Fibroblast of lung (primary cell): Measurements from ENCODE around the gene C17orf114.

Experiments
- DNase-seq, 2 donors: peaks; one replicate each; pipeline versions ENCODE4 v3.0.0 to v3.0.0-alpha.2; 2010; ENCODE audit warnings: low read depth in 2 of 2
- H2AFZ ChIP-seq: 2 replicates; pipeline ENCODE4 v1.5.1; 2012; ENCODE audit warnings: low read length, control low read depth, inconsistent platforms
- H3K27ac ChIP-seq: 2 replicates; pipeline ENCODE4 v1.5.1; 2011; ENCODE audit warnings: low read length, control low read depth; ENCODE audit not compliant: insufficient read depth
- H3K27me3 ChIP-seq: 2 replicates; pipeline ENCODE4 v1.5.1; 2011; ENCODE audit warnings: mild to moderate bottlenecking, low read length; ENCODE audit not compliant: control insufficient read depth, insufficient read depth
- H3K36me3 ChIP-seq: 2 replicates; pipeline ENCODE4 v1.5.1; 2011; ENCODE audit warnings: low read length; ENCODE audit not compliant: control insufficient read depth, insufficient read depth
- H3K4me1 ChIP-seq: 2 replicates; pipeline ENCODE4 v1.5.1; 2011; ENCODE audit warnings: low read length; ENCODE audit not compliant: control insufficient read depth, insufficient read depth; ENCODE audit errors: extremely low read depth
- H3K4me2 ChIP-seq: 2 replicates; pipeline ENCODE4 v1.5.1; 2011; ENCODE audit warnings: low read length, control low read depth; ENCODE audit not compliant: insufficient read depth; ENCODE audit errors: extremely low read depth
- H3K4me3 ChIP-seq, 4 experiments: fragments of 200-600 bp in 1 of 4; sonication (generic) in 1 of 4; replicated peaks in 1 of 4; 2 replicates each; pipeline ENCODE4 v1.5.1; 2011 to 2016; ENCODE audit warnings: low read length in 4 of 4, low read depth in 3 of 4, mild to moderate bottlenecking in 3 of 4, control low read depth in 2 of 4, inconsistent platforms in 1 of 4, mixed read lengths in 1 of 4; ENCODE audit not compliant: insufficient read depth in 1 of 4; ENCODE audit errors: control extremely low read depth in 1 of 4
- H3K79me2 ChIP-seq: 2 replicates; pipeline ENCODE4 v1.5.1; 2012; ENCODE audit warnings: mild to moderate bottlenecking, low read length, inconsistent platforms; ENCODE audit not compliant: control insufficient read depth, insufficient read depth
- H3K9ac ChIP-seq: 2 replicates; pipeline ENCODE4 v1.5.1; 2011; ENCODE audit warnings: mild to moderate bottlenecking, low read length, control low read depth; ENCODE audit not compliant: insufficient read depth
- H3K9me3 ChIP-seq: 2 replicates; pipeline ENCODE4 v1.5.1; 2012; ENCODE audit warnings: low read depth, low read length; ENCODE audit not compliant: control insufficient read depth, insufficient read depth
- H4K20me1 ChIP-seq: 2 replicates; pipeline ENCODE4 v1.5.1; 2011; ENCODE audit warnings: low read length; ENCODE audit not compliant: control insufficient read depth, insufficient read depth; ENCODE audit errors: extremely low read depth
- CTCF ChIP-seq, 2 donors: IDR thresholded peaks in 1 of 2; conservative IDR thresholded peaks in 1 of 2; 1 replicate in 1 of 2; 2 replicates in 1 of 2; pipeline ENCODE4 v1.5.1; 2011 to 2012; ENCODE audit warnings: low read length in 2 of 2, control low read depth in 1 of 2, inconsistent platforms in 1 of 2, low read depth in 1 of 2, mild to moderate bottlenecking in 1 of 2
- EZH2 ChIP-seq: IDR thresholded peaks from 2 replicates; pipeline ENCODE4 v1.5.1; 2012; ENCODE audit warnings: low read length, control low read depth, mild to moderate bottlenecking; ENCODE audit errors: missing control alignments

The C17orf114 gene

GRCh38 chr17:4849011-4849536 lies 46.9 kb upstream of the C17orf114 start:
- H3K4me2 ChIP-seq: no peak overlapping the region
- no peak for DNase-seq
- no peaks in the 10 kb centered on the region for H3K27me3 ChIP-seq
- H3K27ac ChIP-seq: no peak overlapping the region
- H3K79me2 ChIP-seq: peaks cover 12% of the 10 kb centered on the region
- no peaks in the 10 kb centered on the region for H3K9me3 ChIP-seq
- TF ChIP-seq EZH2 (no peak), CTCF (conservative IDR thresholded peaks at IDR 0.05 in 1 of 2, IDR thresholded peaks at IDR 0.05 in 1 of 2; ENCODE audit: low read depth in 1 of 2, low read length in 2 of 2) (no peak)
- no peak overlapping the region for H2AFZ ChIP-seq
- no peaks in the 10 kb centered on the region for H4K20me1 ChIP-seq
- H3K9ac ChIP-seq: no peak overlapping the region
- no peaks in the 10 kb centered on the region for H3K36me3 ChIP-seq
- peaks cover 3% of the 10 kb centered on the region for H3K4me1 ChIP-seq
- no peak overlapping the region for H3K4me3 ChIP-seq

GRCh38 chr17:4846635-4847390 lies 44.7 kb upstream of the C17orf114 start:
- H3K27ac ChIP-seq: no peak overlapping the region
- no peaks in the 10 kb centered on the region for H4K20me1 ChIP-seq
- H3K9me3 ChIP-seq: no peaks in the 10 kb centered on the region
- H3K9ac ChIP-seq: no peak overlapping the region
- no peak for TF ChIP-seq EZH2
- TF ChIP-seq CTCF (conservative IDR thresholded peaks at IDR 0.05 in 1 of 2, IDR thresholded peaks at IDR 0.05 in 1 of 2; ENCODE audit: low read depth in 1 of 2, low read length in 2 of 2): no peak
- no peaks in the 10 kb centered on the region for H3K36me3 ChIP-seq
- no peak overlapping the region for H3K4me2 ChIP-seq
- H3K79me2 ChIP-seq: peaks cover 13% of the 10 kb centered on the region
- H3K4me1 ChIP-seq: no peaks in the 10 kb centered on the region
- H2AFZ ChIP-seq: no peak overlapping the region
- no peaks in the 10 kb centered on the region for H3K27me3 ChIP-seq
- H3K4me3 ChIP-seq: no peak overlapping the region
- DNase-seq: no peak

- Histone ChIP-seq H3K36me3 (no peaks in the 10 kb centered on the region), H3K9ac (no peak overlapping the region), H3K4me2 (no peak overlapping the region), H3K27ac (no peak overlapping the region), H3K9me3 (no peaks in the 10 kb centered on the region), H4K20me1 (no peaks in the 10 kb centered on the region), H3K4me1 (peaks cover 3% of the 10 kb centered on the region), H3K27me3 (no peaks in the 10 kb centered on the region), H2AFZ (no peak overlapping the region), H3K79me2 (peaks cover 20% of the 10 kb centered on the region), H3K4me3 (no peak overlapping the region)
- no peak for DNase-seq
- TF ChIP-seq EZH2: no peak
- no peak for TF ChIP-seq CTCF (conservative IDR thresholded peaks at IDR 0.05 in 1 of 2, IDR thresholded peaks at IDR 0.05 in 1 of 2; ENCODE audit: low read depth in 1 of 2, low read length in 2 of 2)
These were observed 43.0 kb upstream of the C17orf114 start for GRCh38 chr17:4845118-4845517.
